GM19099 (cell line): Measurements from ENCODE around the gene GCNT2.

ENCODE experiments used
- POLR2A ChIP-seq: IDR thresholded peaks from 3 replicates; pipeline ENCODE4 v1.6.1; 2011; ENCODE audit warnings: low read depth; ENCODE audit not compliant: insufficient read length; ENCODE audit errors: extremely low read depth

GCNT2 gene

GRCh38 chr6:10510592-10511367, 10.4 kb upstream of the GCNT2 start:
- TF ChIP-seq POLR2A = no peak

- no peak for TF ChIP-seq POLR2A
These were observed 9.7 kb upstream of the GCNT2 start for GRCh38 chr6:10511477-10511876.

GRCh38 chr6:10513544-10513943, 7.6 kb upstream of the GCNT2 start:
- TF ChIP-seq POLR2A = no peak

GRCh38 chr6:10514049-10514780, 6.9 kb upstream of the GCNT2 start:
- no peak for TF ChIP-seq POLR2A

- no peak for TF ChIP-seq POLR2A
These were observed 4.2 kb upstream of the GCNT2 start for GRCh38 chr6:10516953-10517352.

GRCh38 chr6:10518557-10519407, 2.4 kb upstream of the GCNT2 start:
- TF ChIP-seq POLR2A = no peak

- TF ChIP-seq POLR2A = no peak
These were observed 683 bp upstream of the GCNT2 start for GRCh38 chr6:10520468-10520867.

GRCh38 chr6:10522929-10523573, 1.9 kb downstream of the GCNT2 start:
- TF ChIP-seq POLR2A = no peak

- no peak for TF ChIP-seq POLR2A
These were observed 5.0 kb downstream of the GCNT2 start for GRCh38 chr6:10526156-10526555.

- TF ChIP-seq POLR2A = peak; percentile 58
These were observed 7.2 kb downstream of the GCNT2 start for GRCh38 chr6:10528158-10528981.

GRCh38 chr6:10529231-10529801, 8.2 kb downstream of the GCNT2 start:
- TF ChIP-seq POLR2A = no peak

- TF ChIP-seq POLR2A = peak; percentile 35
These were observed 10.4 kb downstream of the GCNT2 start for GRCh38 chr6:10531503-10531902.

GRCh38 chr6:10531942-10532341, 10.8 kb downstream of the GCNT2 start:
- peak; percentile 27 for TF ChIP-seq POLR2A

GRCh38 chr6:10532392-10532791, 11.2 kb downstream of the GCNT2 start:
- TF ChIP-seq POLR2A = no peak
